ENCODE measurements around the gene OR1F1. TPM values are rescaled to one million over a fixed set of nuclear protein-coding genes. Genes with fewer than 3 reads are reported as not detected.

OR1F1 gene
- polyA plus RNA-seq, 1 of the 3 experiments (the other 2 are of a cell fraction), result 0.71 TPM

Other genes with a start within 250 kb of the OR1F1 start
- gene KREMEN2, start 223.9 kb upstream of the OR1F1 start, polyA plus RNA-seq (2012; rRNA removed), result 0.24 and 0.77 TPM in 2 replicates
- 8.4 and 8.8 TPM in 2 replicates for gene PAQR4, start 218.9 kb upstream of the OR1F1 start, polyA plus RNA-seq (2012; rRNA removed)
- gene PKMYT1, start 207.8 kb upstream of the OR1F1 start, polyA plus RNA-seq (2012; rRNA removed), result 5.3 and 8.5 TPM in 2 replicates
- gene CLDN9, start 175.3 kb upstream of the OR1F1 start, polyA plus RNA-seq (2012; rRNA removed), result 0.08 TPM in 1 of 2 replicates, not detected in the other
- gene CLDN6, start 170.0 kb upstream of the OR1F1 start, polyA plus RNA-seq (2012; rRNA removed), result 0.20 and 0.24 TPM in 2 replicates
- gene TNFRSF12A, start 167.8 kb upstream of the OR1F1 start, polyA plus RNA-seq (2012; rRNA removed), result 374 and 393 TPM in 2 replicates
- gene HCFC1R1, start 164.3 kb upstream of the OR1F1 start, polyA plus RNA-seq (2012; rRNA removed), result 34.7 and 54.9 TPM in 2 replicates
- 35.7 and 37.7 TPM in 2 replicates for gene THOC6, start 164.2 kb upstream of the OR1F1 start, polyA plus RNA-seq (2012; rRNA removed)
- gene BICDL2, start 151.3 kb upstream of the OR1F1 start, polyA plus RNA-seq (2012; rRNA removed), result not detected in 2 replicates
- gene MMP25, start 141.6 kb upstream of the OR1F1 start, polyA plus RNA-seq (2012; rRNA removed), result 0.03 and 0.05 TPM in 2 replicates
- 26.4 and 34.7 TPM in 2 replicates for gene IL32, start 122.6 kb upstream of the OR1F1 start, polyA plus RNA-seq (2012; rRNA removed)
- 0.05 TPM in 1 of 2 replicates, not detected in the other for gene ZSCAN10, start 88.9 kb upstream of the OR1F1 start, polyA plus RNA-seq (2012; rRNA removed)
- 7.6 and 9.7 TPM in 2 replicates for gene ZNF205, start 75.6 kb upstream of the OR1F1 start, polyA plus RNA-seq (2012; rRNA removed)
- 0.83 and 1.1 TPM in 2 replicates for gene ZNF213, start 53.2 kb upstream of the OR1F1 start, polyA plus RNA-seq (2012; rRNA removed)
- 2.8 and 3.5 TPM in 2 replicates for gene ZNF200, start 47.0 kb downstream of the OR1F1 start, polyA plus RNA-seq (2012; rRNA removed)
- gene MEFV, start 68.4 kb downstream of the OR1F1 start, polyA plus RNA-seq (2012; rRNA removed), result 0.02 TPM in 1 of 2 replicates, not detected in the other
- gene ZNF263, start 95.3 kb downstream of the OR1F1 start, polyA plus RNA-seq (2012; rRNA removed), result 13.7 and 16.4 TPM in 2 replicates
- gene TIGD7, start 117.2 kb downstream of the OR1F1 start, polyA plus RNA-seq (2012; rRNA removed), result 1.2 and 2.3 TPM in 2 replicates
- 7.2 and 10.5 TPM in 2 replicates for gene ZNF75A, start 117.3 kb downstream of the OR1F1 start, polyA plus RNA-seq (2012; rRNA removed)
- not detected in 2 replicates for gene OR2C1, start 167.7 kb downstream of the OR1F1 start, polyA plus RNA-seq (2012; rRNA removed)
- 10.8 and 17.7 TPM in 2 replicates for gene ZSCAN32, start 212.8 kb downstream of the OR1F1 start, polyA plus RNA-seq (2012; rRNA removed)
- 10.5 and 12.9 TPM in 2 replicates for gene ZNF174, start 213.0 kb downstream of the OR1F1 start, polyA plus RNA-seq (2012; rRNA removed)